GM03348 (cell line): ENCODE measurements around the gene HEPACAM.
A peak's percentile ranks its signal among the peaks of the same experiment; 100 is the strongest.

Source experiments
- DNase-seq: peaks from one replicate; pipeline ENCODE4 v3.0.0; 2012; ENCODE audit warnings: low spot score

HEPACAM gene

GRCh38 chr11:124882339-124883071 lies 53.3 kb downstream of the HEPACAM start:
- DNase-seq, result no peak

GRCh38 chr11:124880958-124881357 lies 54.9 kb downstream of the HEPACAM start:
- no peak for DNase-seq

GRCh38 chr11:124880290-124880611 lies 55.6 kb downstream of the HEPACAM start:
- no peak for DNase-seq

DNA sequence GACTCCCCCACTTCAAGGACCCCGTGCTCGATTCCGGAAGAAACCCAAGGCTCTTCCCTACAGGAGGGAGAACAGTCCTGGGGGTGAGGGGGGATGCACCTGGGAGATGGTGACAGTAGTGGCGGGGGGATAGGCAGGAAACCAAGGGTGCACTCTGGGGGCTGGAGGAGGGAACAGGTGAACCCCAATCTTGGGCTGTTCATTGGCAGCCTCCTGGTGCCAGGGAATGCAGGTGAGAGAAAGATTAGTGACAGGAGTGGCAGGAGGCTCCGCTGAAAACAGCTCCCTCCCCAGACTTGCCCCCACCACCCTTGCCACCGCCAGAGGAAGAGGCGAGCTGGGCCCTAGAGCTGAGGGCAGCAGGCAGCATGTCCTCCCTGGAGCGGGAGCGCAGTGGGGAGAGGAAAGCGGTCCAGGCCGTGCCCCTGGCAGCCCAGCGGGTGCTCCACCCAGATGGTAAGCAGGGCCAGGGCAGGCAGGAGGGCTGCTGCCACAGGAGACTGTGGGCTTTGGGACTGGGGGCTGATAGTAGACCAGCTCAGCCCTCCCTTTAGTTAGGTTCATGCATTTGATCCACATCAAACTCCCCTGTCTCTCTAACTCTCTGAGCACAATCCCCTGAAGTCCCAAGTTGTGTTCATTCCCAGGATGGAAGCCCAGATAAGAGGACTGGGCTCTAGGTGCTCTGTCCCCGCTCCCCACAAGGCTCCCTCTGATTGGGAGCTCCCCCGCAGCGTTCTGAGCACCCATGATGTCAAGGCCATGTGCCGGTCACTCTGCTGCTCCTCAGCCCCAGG lies 56.2 kb downstream of the HEPACAM start:
- DNase-seq, result no peak

DNA sequence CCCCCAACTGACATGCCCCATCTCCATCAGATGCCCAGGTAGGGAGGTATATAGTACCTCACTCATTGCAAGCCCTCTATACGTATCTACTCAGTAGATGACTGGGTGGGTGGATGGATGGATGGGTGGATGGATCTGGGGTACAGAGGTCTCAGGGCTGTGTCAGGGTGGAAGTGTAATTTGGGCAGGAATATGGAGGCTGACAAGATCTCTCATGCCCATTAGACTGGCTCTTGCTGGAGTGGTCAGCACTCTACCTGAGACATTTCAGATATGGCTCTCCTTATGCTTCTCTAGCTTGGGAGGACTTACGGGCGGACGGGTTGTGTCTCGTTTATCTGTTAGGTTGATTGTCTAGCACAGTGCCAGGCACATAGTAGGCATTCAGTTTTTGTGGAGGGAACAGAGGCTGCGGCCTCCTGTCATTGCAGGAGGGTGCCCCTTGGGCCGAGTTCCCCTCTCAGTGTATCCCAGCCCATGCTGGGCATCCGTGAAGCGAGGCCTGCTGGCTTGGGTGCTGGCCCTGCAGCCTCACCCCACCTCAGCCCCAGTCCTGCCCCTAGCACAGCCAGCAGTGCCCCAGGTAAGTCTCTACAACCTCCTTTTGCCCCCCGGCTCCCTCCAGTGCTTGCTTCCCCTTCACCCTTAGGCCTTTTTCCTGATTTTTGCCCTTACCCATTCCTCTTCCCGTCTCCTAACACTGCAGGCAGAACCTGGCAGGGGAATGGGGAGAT lies 56.9 kb downstream of the HEPACAM start:
- DNase-seq, result no peak

- DNase-seq, result no peak
These were observed 57.7 kb downstream of the HEPACAM start for GRCh38 chr11:124877910-124878758.

DNA sequence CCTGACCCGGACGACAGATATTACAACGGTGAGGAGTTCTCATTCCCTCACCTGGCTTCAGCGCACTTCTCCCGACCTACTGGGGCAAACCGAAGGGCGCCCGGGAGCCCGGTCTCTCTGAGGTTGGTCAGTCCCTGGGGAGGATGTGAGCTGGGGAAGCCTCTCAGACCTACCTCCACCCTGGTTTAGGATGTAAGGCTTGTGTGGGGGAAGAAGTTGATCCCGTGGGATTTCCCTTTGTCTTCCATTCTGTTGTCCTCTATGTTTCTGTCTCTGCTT lies 58.3 kb downstream of the HEPACAM start:
- DNase-seq, result no peak

DNA sequence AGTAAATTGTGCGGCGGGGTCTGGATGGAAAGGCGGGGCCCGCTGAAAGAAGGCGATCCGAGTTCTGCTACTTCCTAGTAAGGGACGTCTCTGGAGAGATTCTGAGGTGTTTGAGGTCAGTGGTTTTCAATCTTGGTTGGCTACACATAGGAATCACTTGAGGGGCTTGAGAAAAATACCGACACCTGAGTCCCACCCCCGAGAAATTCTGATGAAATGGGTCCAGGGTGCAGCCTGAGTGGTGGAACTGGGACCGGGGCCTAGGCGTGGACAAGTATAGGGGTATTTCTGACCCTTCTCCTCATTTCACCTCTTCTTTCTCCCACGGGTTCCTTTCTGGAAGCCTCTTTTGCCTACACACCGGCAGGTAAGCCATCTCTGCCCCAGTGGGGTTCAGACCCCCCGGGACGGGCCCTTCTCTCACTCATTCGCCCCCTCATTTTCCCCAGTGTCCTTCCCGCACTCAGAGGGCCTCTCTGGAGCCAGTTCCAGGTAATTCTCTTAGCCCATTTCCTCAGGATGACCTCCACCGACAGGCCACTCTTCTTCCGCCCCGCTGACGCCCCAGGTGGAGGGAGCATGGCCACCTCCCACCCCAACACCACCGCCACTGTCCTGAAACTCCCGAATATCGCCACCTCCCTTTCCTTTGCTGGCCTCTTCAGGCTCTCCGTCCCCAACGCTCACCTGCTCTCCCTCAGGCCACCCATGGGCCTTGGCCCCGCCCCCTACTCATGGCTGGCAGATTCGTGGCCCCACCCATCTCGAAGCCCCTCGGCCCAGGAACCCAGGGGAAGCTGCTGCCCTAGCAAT lies 58.8 kb downstream of the HEPACAM start:
- no peak for DNase-seq

DNA sequence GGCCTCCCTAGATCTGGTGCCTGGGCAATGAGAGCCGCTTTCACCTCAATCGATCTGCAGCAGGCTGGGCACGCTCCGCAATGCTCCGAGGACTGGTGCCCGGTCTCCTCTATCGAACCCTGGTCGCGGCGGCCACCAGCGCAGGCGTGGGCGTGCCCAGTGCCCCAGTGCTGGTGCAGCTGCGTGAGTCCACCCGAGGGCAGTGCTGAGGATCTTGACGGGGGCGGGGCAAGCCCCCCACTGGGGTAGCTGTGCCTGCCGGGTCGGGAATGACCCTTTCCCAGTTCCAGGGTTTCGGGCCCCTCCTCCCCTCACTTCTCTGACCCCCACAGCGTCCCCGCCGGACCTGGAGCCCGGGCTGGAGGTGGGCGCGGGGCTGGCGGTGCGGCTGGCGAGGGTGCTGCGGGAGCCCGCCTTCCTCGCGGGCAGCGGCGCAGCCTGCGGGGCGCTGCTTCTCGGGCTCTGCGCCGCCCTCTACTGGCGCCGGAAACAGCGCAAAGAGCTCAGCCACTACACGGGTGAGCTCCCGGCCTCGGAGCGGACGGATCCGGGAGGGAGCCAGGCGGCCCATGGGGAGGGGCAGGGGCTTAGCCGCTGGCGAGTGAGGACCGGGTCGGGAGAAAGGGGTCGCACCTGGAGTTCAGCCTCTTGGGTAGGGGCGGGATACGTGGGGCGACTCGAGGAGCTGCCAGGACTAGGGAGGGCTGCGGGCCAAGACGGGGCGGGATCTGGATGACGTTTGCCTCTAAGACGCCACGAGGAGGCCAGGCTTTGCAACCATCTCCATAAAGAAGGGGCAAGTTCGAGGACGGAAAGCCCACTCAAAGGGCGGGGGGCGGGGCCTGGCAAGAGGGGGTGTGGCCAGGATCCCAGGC lies 59.7 kb downstream of the HEPACAM start:
- peak; percentile 96 for DNase-seq

DNA sequence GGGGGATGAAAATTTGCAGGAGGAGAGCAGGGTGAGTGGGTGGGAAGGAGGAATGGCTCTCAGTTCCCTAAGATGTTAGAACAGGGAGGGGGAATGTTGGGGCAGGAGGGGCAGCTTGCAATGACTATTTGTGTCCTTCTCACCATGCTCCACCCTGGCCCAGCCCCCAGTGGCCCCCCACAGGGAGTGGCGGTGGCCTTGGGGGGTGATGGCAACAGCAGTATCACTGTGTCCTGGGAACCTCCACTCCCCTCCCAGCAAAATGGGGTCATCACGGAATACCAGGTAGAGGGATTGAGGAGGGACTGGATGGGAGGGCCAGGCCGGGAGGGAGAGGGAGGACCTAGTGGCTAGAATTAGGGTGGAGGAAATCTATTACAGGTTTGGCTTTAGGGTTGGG lies 60.4 kb downstream of the HEPACAM start:
- DNase-seq, result no peak

DNA sequence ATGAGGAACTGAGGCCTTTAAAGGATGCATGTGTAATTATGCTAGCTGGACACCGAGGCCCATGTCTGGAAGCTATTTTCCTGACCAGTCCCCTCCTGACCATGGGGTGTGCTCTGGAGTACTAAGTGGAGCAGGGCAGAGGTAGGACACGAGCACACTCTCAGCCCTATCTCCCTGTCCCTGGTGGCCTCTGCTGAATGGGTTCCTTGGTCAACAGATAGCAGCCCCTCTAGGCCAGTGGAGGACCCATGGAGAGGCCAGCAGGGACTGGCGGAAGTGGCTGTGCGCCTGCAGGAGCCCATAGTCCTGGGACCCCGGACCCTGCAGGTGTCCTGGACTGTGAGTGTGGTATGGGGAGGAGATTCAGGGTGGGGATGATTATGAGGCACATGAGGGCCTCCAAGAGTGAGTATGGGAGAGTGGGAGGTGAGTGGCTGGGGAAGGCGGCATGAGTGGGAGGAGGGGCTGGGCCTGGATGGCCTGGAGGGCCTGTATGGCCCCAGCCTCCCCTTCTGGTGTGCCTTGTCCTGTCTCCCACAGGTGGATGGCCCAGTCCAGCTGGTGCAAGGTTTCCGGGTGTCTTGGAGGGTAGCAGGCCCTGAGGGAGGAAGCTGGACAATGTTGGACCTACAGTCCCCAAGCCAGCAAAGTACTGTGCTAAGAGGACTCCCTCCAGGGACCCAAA lies 61.1 kb downstream of the HEPACAM start:
- no peak for DNase-seq

- no peak for DNase-seq
These were observed 61.9 kb downstream of the HEPACAM start for GRCh38 chr11:124873951-124874350.

DNA sequence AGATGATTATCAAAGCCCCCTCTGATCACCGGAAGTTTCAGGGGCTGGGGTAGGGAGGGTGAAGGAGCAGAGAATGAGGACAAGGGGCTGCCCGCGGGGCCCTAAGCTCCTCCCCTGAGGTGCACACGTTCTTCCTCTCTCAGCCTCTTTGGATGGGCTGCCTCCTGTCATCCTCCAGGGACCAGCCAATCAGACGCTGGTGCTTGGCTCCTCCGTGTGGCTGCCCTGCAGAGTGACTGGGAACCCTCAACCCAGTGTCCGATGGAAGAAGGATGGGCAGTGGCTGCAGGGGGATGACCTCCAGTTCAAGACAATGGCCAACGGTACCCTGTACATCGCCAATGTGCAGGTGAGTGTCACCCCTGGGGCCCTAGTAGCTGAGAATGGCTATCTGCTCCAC lies 63.1 kb downstream of the HEPACAM start:
- no peak for DNase-seq

DNA sequence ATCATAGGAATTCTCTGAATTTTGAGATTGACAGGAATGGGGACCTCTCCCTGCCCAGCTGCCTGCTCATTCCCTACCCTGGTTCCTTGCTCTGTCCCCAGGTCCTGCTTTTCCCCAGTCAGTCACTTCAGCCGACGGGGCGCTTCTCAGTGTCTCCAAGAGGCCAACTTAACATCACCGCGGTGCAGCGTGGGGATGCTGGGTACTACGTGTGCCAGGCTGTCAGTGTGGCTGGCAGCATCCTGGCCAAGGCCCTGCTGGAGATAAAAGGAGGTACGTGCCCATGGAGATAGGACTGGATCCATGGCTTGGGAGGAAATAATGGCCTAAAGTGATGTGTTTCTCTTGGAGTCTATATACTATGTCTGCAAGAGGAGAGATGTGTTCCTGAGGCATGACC lies 63.6 kb downstream of the HEPACAM start:
- no peak for DNase-seq

DNA sequence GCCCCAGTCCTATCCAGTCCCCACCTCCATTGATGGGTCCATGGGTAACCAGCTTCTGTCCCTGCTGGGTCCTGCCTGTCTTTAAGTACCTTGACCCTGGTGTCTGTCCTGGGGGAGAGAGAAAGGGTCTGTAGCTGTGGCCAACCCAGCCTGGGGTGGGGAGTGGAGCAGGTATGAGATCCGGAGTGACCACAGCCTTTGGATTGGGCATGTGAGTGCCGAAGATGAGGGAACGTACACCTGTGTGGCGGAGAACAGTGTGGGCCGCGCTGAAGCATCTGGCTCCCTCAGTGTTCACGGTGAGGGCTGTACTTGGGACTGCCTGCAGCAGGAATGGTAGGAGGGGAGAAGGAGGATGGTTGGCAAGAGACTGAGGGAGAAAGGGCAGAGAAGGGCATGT lies 65.4 kb downstream of the HEPACAM start:
- DNase-seq, result no peak

DNA sequence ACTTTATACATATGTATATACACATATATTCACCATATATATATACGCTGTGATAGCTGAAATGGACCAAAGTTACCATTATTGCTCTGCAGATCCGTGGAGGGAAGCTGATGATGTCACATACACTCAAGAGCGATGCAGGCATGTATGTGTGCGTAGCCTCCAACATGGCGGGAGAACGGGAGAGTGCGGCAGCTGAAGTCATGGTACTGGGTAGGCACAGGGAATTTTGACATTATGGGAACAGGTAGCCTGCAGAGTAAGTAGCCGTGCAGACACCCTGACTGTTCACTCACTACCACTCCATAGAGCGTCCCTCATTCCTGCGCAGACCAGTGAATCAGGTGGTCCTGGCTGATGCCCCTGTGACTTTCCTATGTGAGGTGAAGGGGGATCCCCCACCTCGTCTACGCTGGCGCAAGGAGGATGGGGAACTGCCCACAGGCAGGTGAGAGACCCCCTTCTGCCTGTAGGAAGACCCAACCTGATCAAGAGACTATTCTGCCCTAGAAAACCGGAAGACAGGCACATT lies 65.9 kb downstream of the HEPACAM start:
- no peak for DNase-seq

GRCh38 chr11:124869331-124869730 lies 66.5 kb downstream of the HEPACAM start:
- DNase-seq, result no peak
